MG63 (cell line): ENCODE measurements around the gene SNRK. TPM values are rescaled to one million over a fixed set of nuclear protein-coding genes. Genes with fewer than 3 reads are reported as not detected.
"Not testable (repeated sequence)": the region's sequence is repeated elsewhere in the genome, so short reads cannot be mapped to it uniquely, and the experiment has no call there.

ENCODE experiments used
- DNase-seq: peaks from one replicate; pipeline ENCODE4 v3.0.0-alpha.2; 2020
- H3K27me3 ChIP-seq: fragments of 250-450 bp; sonication (Bioruptor Pico); 2 replicates; pipeline ENCODE4 v1.5.1; 2020; ENCODE audit warnings: mild to moderate bottlenecking, moderate library complexity
- H3K36me3 ChIP-seq: fragments of 250-450 bp; sonication (Bioruptor Pico); 2 replicates; pipeline ENCODE4 v1.5.1; 2020; ENCODE audit warnings: mild to moderate bottlenecking, moderate library complexity
- H3K4me3 ChIP-seq: fragments of 250-450 bp; sonication (Bioruptor Pico); 2 replicates; pipeline ENCODE4 v1.5.1; 2020; ENCODE audit warnings: mild to moderate bottlenecking, moderate library complexity
- H3K9me3 ChIP-seq: fragments of 250-450 bp; sonication (Bioruptor Pico); 2 replicates; pipeline ENCODE4 v1.5.1; 2020; ENCODE audit warnings: mild to moderate bottlenecking, moderate library complexity
- total RNA-seq: library from RNA; depleted of rRNA; stranded (reverse); fragments of >200 nt; shearing (Covaris generic); gene quantifications from 2 replicates; pipeline ENCODE4 v1.2.3, GENCODE V29; 2014; ENCODE audit warnings: low replicate concordance

The SNRK gene
- total RNA-seq, 1 experiment from 2014 or later, result 6.6 TPM

DNA sequence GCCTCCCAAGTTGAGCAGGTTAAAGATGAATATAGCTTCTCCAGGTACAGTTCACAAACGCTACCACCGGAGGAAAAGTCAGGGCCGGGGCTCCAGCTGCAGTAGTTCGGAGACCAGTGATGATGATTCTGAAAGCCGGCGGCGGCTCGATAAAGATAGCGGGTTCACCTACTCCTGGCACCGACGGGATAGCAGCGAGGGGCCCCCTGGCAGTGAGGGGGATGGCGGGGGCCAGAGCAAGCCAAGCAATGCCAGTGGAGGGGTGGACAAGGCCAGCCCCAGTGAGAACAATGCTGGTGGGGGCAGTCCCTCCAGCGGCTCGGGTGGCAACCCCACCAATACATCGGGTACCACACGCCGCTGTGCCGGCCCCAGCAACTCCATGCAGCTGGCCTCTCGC, 61.4 kb downstream of the SNRK start:
- DNase-seq, result no peak
- no peaks in the 10 kb centered on the region for H3K27me3 ChIP-seq
- H3K4me3 ChIP-seq, result no peak overlapping the region
- peaks cover 4% of the 10 kb centered on the region; the same call in 1 of the 2 replicates for H3K36me3 ChIP-seq
- no peaks in the 10 kb centered on the region; the same call in 1 of the 2 replicates for H3K9me3 ChIP-seq

DNA sequence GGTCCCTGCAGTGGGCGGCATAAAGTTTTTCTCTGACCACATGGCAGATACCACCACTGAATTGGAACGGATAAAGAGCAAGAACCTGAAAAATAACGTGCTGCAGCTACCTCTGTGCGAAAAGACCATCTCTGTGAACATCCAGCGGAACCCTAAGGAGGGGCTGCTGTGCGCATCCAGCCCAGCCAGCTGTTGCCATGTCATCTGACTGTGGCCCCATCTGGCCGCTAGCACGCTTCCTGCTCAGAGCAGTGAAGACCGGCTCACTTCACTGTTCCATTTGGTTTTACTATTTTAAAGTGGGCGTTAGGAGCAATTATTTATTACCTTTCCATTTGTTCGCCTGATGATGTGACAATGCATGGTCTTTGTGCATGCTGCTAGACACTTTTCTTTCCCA, 62.0 kb downstream of the SNRK start:
- peaks cover 2% of the 10 kb centered on the region; the same call in 1 of the 2 replicates for H3K36me3 ChIP-seq

GRCh38 chr3:43348852-43349574, 62.7 kb downstream of the SNRK start:
- no peak for DNase-seq
- no peaks in the 10 kb centered on the region for H3K27me3 ChIP-seq
- H3K4me3 ChIP-seq, result no peak overlapping the region

More for the DNA sequence above, 62.0 kb downstream of the SNRK start:
- Histone ChIP-seq H3K4me3 (no peak overlapping the region), H3K9me3 (no peaks in the 10 kb centered on the region; the same call in 1 of the 2 replicates), H3K27me3 (no peaks in the 10 kb centered on the region)
- no peak for DNase-seq

DNA sequence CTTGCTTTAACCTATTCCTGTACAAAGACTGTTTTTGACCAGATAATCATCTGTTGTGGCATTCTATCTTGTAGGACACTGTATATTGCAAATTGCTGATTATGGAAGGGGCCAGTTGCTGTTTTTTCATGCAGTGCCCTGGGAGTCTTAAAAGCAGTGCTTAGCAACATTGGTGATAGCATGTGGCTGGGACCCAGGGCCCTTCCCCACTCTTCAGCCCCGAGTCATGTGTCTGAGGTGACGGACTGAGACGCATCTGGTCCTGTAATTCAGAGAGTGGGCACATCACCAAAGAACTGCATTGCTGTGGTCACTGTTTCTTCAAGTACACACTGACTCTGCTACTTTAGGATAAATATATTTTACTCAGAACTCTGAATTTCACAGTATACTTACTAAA, 63.4 kb downstream of the SNRK start:
- no peak for DNase-seq
- Histone ChIP-seq H3K36me3 (peaks cover 2% of the 10 kb centered on the region; the same call in 1 of the 2 replicates), H3K9me3 (no peaks in the 10 kb centered on the region; the same call in 1 of the 2 replicates), H3K4me3 (no peak overlapping the region), H3K27me3 (no peaks in the 10 kb centered on the region)

More at GRCh38 chr3:43348852-43349574, 62.7 kb downstream of the SNRK start:
- H3K36me3 ChIP-seq, result peaks cover 2% of the 10 kb centered on the region; the same call in 1 of the 2 replicates
- no peaks in the 10 kb centered on the region; the same call in 1 of the 2 replicates for H3K9me3 ChIP-seq

GRCh38 chr3:43353393-43353792, 67.1 kb downstream of the SNRK start:
- Histone ChIP-seq H3K4me3 (no peak overlapping the region), H3K9me3 (no peaks in the 10 kb centered on the region; the same call in none of the 2 replicates), H3K27me3 (no peaks in the 10 kb centered on the region), H3K36me3 (no peaks in the 10 kb centered on the region; the same call in 1 of the 2 replicates)
- no peak for DNase-seq

GRCh38 chr3:43353923-43354670, 67.8 kb downstream of the SNRK start:
- Histone ChIP-seq H3K4me3 (no peak overlapping the region), H3K36me3 (no peaks in the 10 kb centered on the region; the same call in 1 of the 2 replicates), H3K9me3 (no peaks in the 10 kb centered on the region; the same call in none of the 2 replicates), H3K27me3 (no peaks in the 10 kb centered on the region)
- no peak for DNase-seq

- not testable (repeated sequence) for H3K9me3 ChIP-seq, H3K4me3 ChIP-seq, DNase-seq, H3K27me3 ChIP-seq, H3K36me3 ChIP-seq
These were observed 69.7 kb downstream of the SNRK start for GRCh38 chr3:43356033-43356432.

- Histone ChIP-seq H3K9me3 (no peaks in the 10 kb centered on the region), H3K36me3 (no peaks in the 10 kb centered on the region), H3K4me3 (no peak overlapping the region), H3K27me3 (no peaks in the 10 kb centered on the region)
- DNase-seq, result no peak
These were observed 74.7 kb downstream of the SNRK start for GRCh38 chr3:43361077-43361476.

- no peak for DNase-seq
- no peaks in the 10 kb centered on the region for H3K27me3 ChIP-seq
- H3K4me3 ChIP-seq, result no peak overlapping the region
- no peaks in the 10 kb centered on the region for H3K9me3 ChIP-seq
- no peaks in the 10 kb centered on the region for H3K36me3 ChIP-seq
These were observed 75.8 kb downstream of the SNRK start for GRCh38 chr3:43362183-43362582.

DNA sequence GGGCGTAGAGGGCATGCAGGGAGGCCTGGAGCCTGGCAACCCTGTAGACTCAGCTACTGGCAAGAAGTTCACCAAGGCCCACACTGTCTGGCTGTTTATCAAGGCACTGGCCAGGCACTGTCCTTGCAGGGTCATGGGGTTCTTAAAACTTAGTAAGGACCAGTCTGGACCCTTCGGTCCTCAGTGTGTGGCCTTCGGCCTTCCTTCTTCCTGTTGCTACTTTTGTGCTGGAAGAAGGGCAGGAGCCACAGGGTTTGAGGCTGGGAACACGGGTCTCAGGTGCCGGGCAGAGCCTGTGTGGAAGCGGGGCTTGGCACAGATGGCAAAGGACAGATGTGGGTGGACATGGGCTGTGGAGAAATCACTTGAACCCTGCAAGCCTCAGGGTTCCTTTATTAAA, 76.6 kb downstream of the SNRK start:
- Histone ChIP-seq H3K4me3 (no peak overlapping the region), H3K36me3 (no peaks in the 10 kb centered on the region), H3K27me3 (no peaks in the 10 kb centered on the region), H3K9me3 (no peaks in the 10 kb centered on the region)
- no peak for DNase-seq

DNA sequence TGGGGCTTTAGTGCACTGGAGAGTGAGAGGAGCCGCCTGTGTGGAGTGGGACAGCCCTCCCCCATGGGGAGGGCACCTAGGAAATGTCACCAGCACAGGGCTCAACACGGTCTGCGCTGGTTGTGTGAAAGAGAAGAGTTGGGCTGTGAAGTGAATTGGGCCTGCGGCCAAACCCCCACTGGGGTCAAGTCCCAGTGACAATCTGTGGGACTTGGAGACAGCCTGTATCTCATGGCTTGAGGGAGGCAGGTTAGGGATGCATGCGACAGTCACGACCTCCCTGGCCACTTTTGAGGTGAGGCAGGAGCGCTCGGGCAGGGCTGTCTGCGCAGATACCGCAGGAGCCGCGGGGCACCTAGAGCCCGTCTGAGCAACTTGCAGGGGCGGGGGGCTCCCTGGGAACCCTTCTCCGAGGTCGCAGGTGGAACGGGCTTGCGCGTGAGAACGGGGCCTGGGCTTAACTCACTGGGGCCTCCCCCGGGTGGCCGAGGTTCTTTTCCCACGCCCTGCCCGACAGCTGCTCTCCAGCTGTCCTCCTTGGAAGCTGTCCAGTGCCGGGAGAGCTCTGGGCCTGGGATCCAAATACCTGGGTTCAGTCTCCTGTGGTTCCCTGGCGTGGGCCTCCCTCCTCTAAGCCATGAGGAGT, 77.4 kb downstream of the SNRK start:
- Histone ChIP-seq H3K9me3 (no peaks in the 10 kb centered on the region), H3K4me3 (no peak overlapping the region), H3K27me3 (no peaks in the 10 kb centered on the region), H3K36me3 (no peaks in the 10 kb centered on the region)
- DNase-seq, result no peak

GRCh38 chr3:43364494-43364893, 78.2 kb downstream of the SNRK start:
- H3K27me3 ChIP-seq, result no peaks in the 10 kb centered on the region

GRCh38 chr3:43364926-43365325, 78.6 kb downstream of the SNRK start:
- Histone ChIP-seq H3K36me3 (no peaks in the 10 kb centered on the region), H3K4me3 (no peak overlapping the region), H3K27me3 (no peaks in the 10 kb centered on the region), H3K9me3 (no peaks in the 10 kb centered on the region)
- DNase-seq, result no peak

More at GRCh38 chr3:43364494-43364893, 78.2 kb downstream of the SNRK start:
- Histone ChIP-seq H3K36me3 (no peaks in the 10 kb centered on the region), H3K4me3 (no peak overlapping the region), H3K9me3 (no peaks in the 10 kb centered on the region)
- DNase-seq, result no peak

DNA sequence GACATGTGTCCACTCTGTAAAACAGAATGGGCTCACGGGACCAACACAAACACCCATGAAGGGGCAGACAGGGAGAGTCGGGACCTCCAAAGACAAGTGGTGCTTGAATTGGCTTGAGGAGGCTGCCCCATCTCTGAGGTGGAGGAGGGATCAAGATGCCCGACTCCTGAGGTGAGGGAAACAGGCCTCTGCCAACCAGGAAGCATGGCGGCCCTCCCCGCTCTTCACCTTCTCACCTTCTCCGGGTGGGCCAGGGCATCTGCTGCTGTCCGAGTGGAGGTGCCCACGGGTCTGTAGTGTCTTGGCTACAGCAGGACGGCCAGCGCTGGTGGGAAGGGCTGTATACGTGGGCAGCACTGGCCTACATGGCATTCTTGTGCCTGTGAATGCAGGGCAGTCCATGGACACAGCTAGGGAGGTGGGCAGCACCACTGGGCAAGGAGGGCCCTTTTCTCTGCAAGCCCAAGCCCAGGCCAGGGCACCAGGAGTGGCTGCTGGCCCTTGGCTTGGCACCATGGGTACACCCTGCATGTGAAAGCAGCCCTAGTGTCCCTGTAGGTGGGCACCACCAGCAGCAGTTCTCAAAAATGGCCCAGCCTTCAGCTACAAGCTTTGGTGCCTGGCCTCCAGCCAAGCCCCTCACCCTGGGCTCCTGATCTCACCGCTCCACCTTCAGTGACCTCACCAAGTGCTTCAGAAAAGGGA, 79.4 kb downstream of the SNRK start:
- no peaks in the 10 kb centered on the region for H3K27me3 ChIP-seq
- H3K9me3 ChIP-seq, result no peaks in the 10 kb centered on the region
- no peak for DNase-seq
- no peaks in the 10 kb centered on the region for H3K36me3 ChIP-seq
- no peak overlapping the region for H3K4me3 ChIP-seq

- Histone ChIP-seq H3K4me3 (no peak overlapping the region), H3K36me3 (no peaks in the 10 kb centered on the region), H3K9me3 (no peaks in the 10 kb centered on the region), H3K27me3 (no peaks in the 10 kb centered on the region)
- DNase-seq, result no peak
These were observed 80.1 kb downstream of the SNRK start for GRCh38 chr3:43366481-43366880.

- H3K9me3 ChIP-seq, result no peaks in the 10 kb centered on the region
- no peak overlapping the region for H3K4me3 ChIP-seq
- no peak for DNase-seq
- no peaks in the 10 kb centered on the region for H3K27me3 ChIP-seq
- no peaks in the 10 kb centered on the region for H3K36me3 ChIP-seq
These were observed 80.5 kb downstream of the SNRK start for GRCh38 chr3:43366885-43367284.
